HUES48 (cell line): Measurements from ENCODE around the gene SERPINB1.

ENCODE experiments used
- H3K27ac ChIP-seq: one replicate; pipeline ENCODE4 v1.7.0; 2013; ENCODE audit warnings: low read depth, low read length, inconsistent platforms
- H3K27me3 ChIP-seq: 2 replicates; pipeline ENCODE4 v1.6.1; 2013; ENCODE audit warnings: mild to moderate bottlenecking, low read length; ENCODE audit not compliant: control insufficient read depth, insufficient read depth
- H3K36me3 ChIP-seq: 2 replicates; pipeline ENCODE4 v1.6.1; 2013; ENCODE audit warnings: low read length; ENCODE audit not compliant: control insufficient read depth, insufficient read depth
- H3K4me1 ChIP-seq: 2 replicates; pipeline ENCODE4 v1.6.1; 2013; ENCODE audit warnings: mild to moderate bottlenecking, low read length; ENCODE audit not compliant: control insufficient read depth, insufficient read depth
- H3K4me3 ChIP-seq: 2 replicates; pipeline ENCODE4 v1.5.1; 2013; ENCODE audit warnings: mild to moderate bottlenecking, low read depth, low read length
- H3K9ac ChIP-seq: 2 replicates; pipeline ENCODE4 v1.6.1; 2013; ENCODE audit warnings: mild to moderate bottlenecking, low read depth, low read length, moderate library complexity
- H3K9me3 ChIP-seq: 2 replicates; pipeline ENCODE4 v1.6.1; 2013; ENCODE audit warnings: low read length; ENCODE audit not compliant: control insufficient read depth, insufficient read depth

SERPINB1 gene

GRCh38 chr6:2876210-2877056, 34.8 kb upstream of the SERPINB1 start:
- peak overlapping the region; percentile 84 for H3K27ac ChIP-seq
- H3K4me3 ChIP-seq, result peak overlapping the region; percentile 34
- H3K4me1 ChIP-seq, result peaks cover 27% of the 10 kb centered on the region
- peaks cover 3% of the 10 kb centered on the region for H3K27me3 ChIP-seq
- H3K9ac ChIP-seq, result no peak overlapping the region; the same call in 1 of the 2 replicates
- H3K36me3 ChIP-seq, result no peaks in the 10 kb centered on the region
- no peaks in the 10 kb centered on the region for H3K9me3 ChIP-seq

- Histone ChIP-seq H3K36me3 (no peaks in the 10 kb centered on the region), H3K4me1 (peaks cover 27% of the 10 kb centered on the region), H3K4me3 (peak overlapping the region; percentile 73), H3K27me3 (peaks cover 3% of the 10 kb centered on the region), H3K9ac (peak overlapping the region; percentile 75), H3K9me3 (no peaks in the 10 kb centered on the region), H3K27ac (peak overlapping the region; percentile 63)
These were observed 33.9 kb upstream of the SERPINB1 start for GRCh38 chr6:2875359-2876191.

- H3K9me3 ChIP-seq, result no peaks in the 10 kb centered on the region
- no peak overlapping the region for H3K4me3 ChIP-seq
- H3K4me1 ChIP-seq, result peaks cover 32% of the 10 kb centered on the region
- H3K9ac ChIP-seq, result no peak overlapping the region
- H3K27ac ChIP-seq, result no peak overlapping the region
- H3K27me3 ChIP-seq, result peaks cover 3% of the 10 kb centered on the region
- no peaks in the 10 kb centered on the region for H3K36me3 ChIP-seq
These were observed 32.0 kb upstream of the SERPINB1 start for GRCh38 chr6:2873643-2874042.

- H3K27me3 ChIP-seq, result peaks cover 3% of the 10 kb centered on the region
- H3K4me3 ChIP-seq, result no peak overlapping the region
- no peaks in the 10 kb centered on the region for H3K36me3 ChIP-seq
- H3K4me1 ChIP-seq, result peaks cover 30% of the 10 kb centered on the region
- H3K9me3 ChIP-seq, result no peaks in the 10 kb centered on the region
- no peak overlapping the region for H3K9ac ChIP-seq
- no peak overlapping the region for H3K27ac ChIP-seq
These were observed 31.0 kb upstream of the SERPINB1 start for GRCh38 chr6:2872423-2873358.

- H3K36me3 ChIP-seq, result no peaks in the 10 kb centered on the region
- H3K9me3 ChIP-seq, result no peaks in the 10 kb centered on the region
- H3K4me1 ChIP-seq, result peaks cover 26% of the 10 kb centered on the region
- H3K27me3 ChIP-seq, result peaks cover 3% of the 10 kb centered on the region
- H3K9ac ChIP-seq, result no peak overlapping the region
- H3K4me3 ChIP-seq, result no peak overlapping the region
- H3K27ac ChIP-seq, result no peak overlapping the region
These were observed 30.3 kb upstream of the SERPINB1 start for GRCh38 chr6:2871953-2872352.

GRCh38 chr6:2871102-2871501, 29.4 kb upstream of the SERPINB1 start:
- H3K9ac ChIP-seq, result no peak overlapping the region
- no peaks in the 10 kb centered on the region for H3K9me3 ChIP-seq
- peaks cover 3% of the 10 kb centered on the region for H3K27me3 ChIP-seq
- no peaks in the 10 kb centered on the region for H3K36me3 ChIP-seq
- no peak overlapping the region for H3K4me3 ChIP-seq
- no peak overlapping the region for H3K27ac ChIP-seq
- peaks cover 26% of the 10 kb centered on the region for H3K4me1 ChIP-seq

GRCh38 chr6:2870046-2870636, 28.5 kb upstream of the SERPINB1 start:
- Histone ChIP-seq H3K4me3 (no peak overlapping the region), H3K9ac (no peak overlapping the region), H3K36me3 (no peaks in the 10 kb centered on the region), H3K27me3 (peaks cover 3% of the 10 kb centered on the region), H3K9me3 (no peaks in the 10 kb centered on the region), H3K27ac (no peak overlapping the region), H3K4me1 (peaks cover 35% of the 10 kb centered on the region)

GRCh38 chr6:2868637-2869036, 27.0 kb upstream of the SERPINB1 start:
- peaks cover 39% of the 10 kb centered on the region for H3K4me1 ChIP-seq
- no peak overlapping the region for H3K9ac ChIP-seq
- peak overlapping the region; percentile 15 for H3K27ac ChIP-seq
- no peak overlapping the region for H3K4me3 ChIP-seq
- H3K36me3 ChIP-seq, result no peaks in the 10 kb centered on the region
- H3K9me3 ChIP-seq, result no peaks in the 10 kb centered on the region
- H3K27me3 ChIP-seq, result no peaks in the 10 kb centered on the region

GRCh38 chr6:2866171-2866846, 24.6 kb upstream of the SERPINB1 start:
- H3K4me3 ChIP-seq, result no peak overlapping the region

More at GRCh38 chr6:2866171-2866846, 24.6 kb upstream of the SERPINB1 start:
- peaks cover 50% of the 10 kb centered on the region for H3K4me1 ChIP-seq
- no peaks in the 10 kb centered on the region for H3K27me3 ChIP-seq
- H3K9me3 ChIP-seq, result no peaks in the 10 kb centered on the region
- no peaks in the 10 kb centered on the region for H3K36me3 ChIP-seq
- peak overlapping the region; percentile 3; the same call in 1 of the 2 replicates for H3K9ac ChIP-seq
- H3K27ac ChIP-seq, result peak overlapping the region; percentile 91
